Measurements from ENCODE around the gene ARSG. TPM values are rescaled to one million over a fixed set of nuclear protein-coding genes. Genes with fewer than 3 reads are reported as not detected.

ARSG gene
- polyA plus RNA-seq, 2 of the 4 experiments (the other 2 are of a cell fraction), result 0.57 to 1.7 TPM

DNA sequence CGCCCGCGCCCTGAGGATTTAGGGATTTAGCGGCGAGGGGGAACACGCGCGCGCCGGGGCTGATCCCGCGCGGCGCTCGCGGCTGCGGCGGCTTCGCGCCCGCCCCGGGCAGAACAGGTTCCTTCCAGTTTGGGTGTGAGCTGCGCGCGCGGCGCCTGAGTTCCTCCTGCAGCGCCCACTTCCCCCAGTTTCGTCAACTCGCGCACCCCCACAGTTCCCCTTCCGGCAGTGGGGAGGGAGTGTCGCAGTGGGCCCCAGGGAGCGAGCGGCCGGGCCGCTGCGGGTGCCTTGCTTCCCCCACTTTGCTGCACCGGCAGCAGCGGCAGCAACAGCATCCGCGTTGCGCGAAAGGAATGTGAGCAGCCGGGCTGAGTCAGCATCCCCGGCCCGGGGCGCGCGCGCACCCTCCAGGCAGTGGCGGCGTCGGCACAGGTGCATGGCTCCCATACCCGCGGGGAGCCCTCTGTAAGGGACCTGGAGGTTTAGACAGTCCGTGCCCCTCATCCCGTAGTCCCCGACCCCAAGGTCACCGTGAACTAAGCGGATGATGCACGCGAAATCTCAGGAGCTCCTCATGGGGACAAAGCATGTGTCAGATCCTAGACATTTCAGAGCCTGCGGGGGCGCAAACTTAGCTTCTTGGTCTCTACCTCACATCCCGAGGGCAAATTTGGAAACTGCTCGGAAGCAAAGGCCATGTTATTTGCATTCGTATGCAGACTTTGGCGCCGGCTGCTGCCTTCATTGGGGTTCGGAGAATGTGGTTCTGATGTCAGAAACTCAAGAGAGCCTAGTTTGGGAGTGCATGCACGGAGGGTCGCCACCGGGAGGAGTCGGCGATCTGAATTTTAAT, 767 bp downstream of the ARSG start (continued):
- TF ChIP-seq KDM5A (IDR thresholded peaks at IDR 0.05) (no peak), BHLHE40 (IDR thresholded peaks at IDR 0.05; ENCODE audit: low read depth, low read length) (no peak), ZNF302 (CRISPR knock-in tag; IDR thresholded peaks at IDR 0.05) (no peak), CHD2 (IDR thresholded peaks at IDR 0.05; ENCODE audit: low read length, partially characterized antibody) (no peak), MAZ (IDR thresholded peaks at IDR 0.05; ENCODE audit: borderline replicate concordance, low read depth, low read length) (no peak), RNF2 (IDR thresholded peaks at IDR 0.05; ENCODE audit: borderline replicate concordance, low read depth) (peak; percentile 61; the same call in 1 of the 2 replicates), EHMT2 (IDR thresholded peaks at IDR 0.05; ENCODE audit: low read depth) (no peak), FOXS1 (CRISPR knock-in tag; IDR thresholded peaks at IDR 0.05) (no peak), MYC (IDR thresholded peaks at IDR 0.05; ENCODE audit: borderline replicate concordance, low read length) (no peak), POLR2AphosphoS2 (conservative IDR thresholded peaks at IDR 0.05; ENCODE audit: low read length) (no peak), HDAC2 (IDR thresholded peaks at IDR 0.05) (no peak), EP300 (IDR thresholded peaks at IDR 0.05) (no peak), CHD4 (IDR thresholded peaks at IDR 0.05; ENCODE audit: borderline replicate concordance) (no peak), ZFP36 (IDR thresholded peaks at IDR 0.05; ENCODE audit: borderline replicate concordance, partially characterized antibody) (no peak), ZSCAN20 (CRISPR knock-in tag; IDR thresholded peaks at IDR 0.05) (no peak), EHF (CRISPR knock-in tag; IDR thresholded peaks at IDR 0.05) (no peak), JUN (IDR thresholded peaks at IDR 0.05) (no peak; a peak in 1 of 5 replicates), ZC3H11A (IDR thresholded peaks at IDR 0.05) (no peak), KDM1A (IDR thresholded peaks at IDR 0.05; ENCODE audit: low read depth) (peak; percentile 56; the same call in 1 of the 2 replicates), HEYL (CRISPR knock-in tag; IDR thresholded peaks at IDR 0.05) (no peak), NPAS2 (CRISPR knock-in tag; IDR thresholded peaks at IDR 0.05; ENCODE audit: borderline replicate concordance) (no peak), RARB (CRISPR knock-in tag; IDR thresholded peaks at IDR 0.05) (no peak), HOXA7 (CRISPR knock-in tag; IDR thresholded peaks at IDR 0.05) (no peak), MAFK (IDR thresholded peaks at IDR 0.05; ENCODE audit: partially characterized antibody) (peak; percentile 98), FOSB (CRISPR knock-in tag; IDR thresholded peaks at IDR 0.05) (no peak), NR3C1 (IDR thresholded peaks at IDR 0.05) (no peak), CBX8 (IDR thresholded peaks at IDR 0.05) (no peak)
- TF ChIP-seq, protein P1, sequence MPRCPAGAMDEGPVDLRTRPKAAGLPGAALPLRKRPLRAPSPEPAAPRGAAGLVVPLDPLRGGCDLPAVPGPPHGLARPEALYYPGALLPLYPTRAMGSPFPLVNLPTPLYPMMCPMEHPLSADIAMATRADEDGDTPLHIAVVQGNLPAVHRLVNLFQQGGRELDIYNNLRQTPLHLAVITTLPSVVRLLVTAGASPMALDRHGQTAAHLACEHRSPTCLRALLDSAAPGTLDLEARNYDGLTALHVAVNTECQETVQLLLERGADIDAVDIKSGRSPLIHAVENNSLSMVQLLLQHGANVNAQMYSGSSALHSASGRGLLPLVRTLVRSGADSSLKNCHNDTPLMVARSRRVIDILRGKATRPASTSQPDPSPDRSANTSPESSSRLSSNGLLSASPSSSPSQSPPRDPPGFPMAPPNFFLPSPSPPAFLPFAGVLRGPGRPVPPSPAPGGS (IDR thresholded peaks at IDR 0.05), result no peak
- TF ChIP-seq, protein P2, sequence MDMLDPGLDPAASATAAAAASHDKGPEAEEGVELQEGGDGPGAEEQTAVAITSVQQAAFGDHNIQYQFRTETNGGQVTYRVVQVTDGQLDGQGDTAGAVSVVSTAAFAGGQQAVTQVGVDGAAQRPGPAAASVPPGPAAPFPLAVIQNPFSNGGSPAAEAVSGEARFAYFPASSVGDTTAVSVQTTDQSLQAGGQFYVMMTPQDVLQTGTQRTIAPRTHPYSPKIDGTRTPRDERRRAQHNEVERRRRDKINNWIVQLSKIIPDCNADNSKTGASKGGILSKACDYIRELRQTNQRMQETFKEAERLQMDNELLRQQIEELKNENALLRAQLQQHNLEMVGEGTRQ (IDR thresholded peaks at IDR 0.05), result no peak
- TF ChIP-seq, protein P3, sequence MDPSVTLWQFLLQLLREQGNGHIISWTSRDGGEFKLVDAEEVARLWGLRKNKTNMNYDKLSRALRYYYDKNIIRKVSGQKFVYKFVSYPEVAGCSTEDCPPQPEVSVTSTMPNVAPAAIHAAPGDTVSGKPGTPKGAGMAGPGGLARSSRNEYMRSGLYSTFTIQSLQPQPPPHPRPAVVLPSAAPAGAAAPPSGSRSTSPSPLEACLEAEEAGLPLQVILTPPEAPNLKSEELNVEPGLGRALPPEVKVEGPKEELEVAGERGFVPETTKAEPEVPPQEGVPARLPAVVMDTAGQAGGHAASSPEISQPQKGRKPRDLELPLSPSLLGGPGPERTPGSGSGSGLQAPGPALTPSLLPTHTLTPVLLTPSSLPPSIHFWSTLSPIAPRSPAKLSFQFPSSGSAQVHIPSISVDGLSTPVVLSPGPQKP (IDR thresholded peaks at IDR 0.05; ENCODE audit: low read depth, low read length), result no peak
- TF ChIP-seq, protein P4, sequence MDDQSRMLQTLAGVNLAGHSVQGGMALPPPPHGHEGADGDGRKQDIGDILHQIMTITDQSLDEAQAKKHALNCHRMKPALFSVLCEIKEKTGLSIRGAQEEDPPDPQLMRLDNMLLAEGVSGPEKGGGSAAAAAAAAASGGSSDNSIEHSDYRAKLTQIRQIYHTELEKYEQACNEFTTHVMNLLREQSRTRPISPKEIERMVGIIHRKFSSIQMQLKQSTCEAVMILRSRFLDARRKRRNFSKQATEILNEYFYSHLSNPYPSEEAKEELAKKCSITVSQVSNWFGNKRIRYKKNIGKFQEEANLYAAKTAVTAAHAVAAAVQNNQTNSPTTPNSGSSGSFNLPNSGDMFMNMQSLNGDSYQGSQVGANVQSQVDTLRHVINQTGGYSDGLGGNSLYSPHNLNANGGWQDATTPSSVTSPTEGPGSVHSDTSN (IDR thresholded peaks at IDR 0.05), result no peak
- TF ChIP-seq, protein P5, sequence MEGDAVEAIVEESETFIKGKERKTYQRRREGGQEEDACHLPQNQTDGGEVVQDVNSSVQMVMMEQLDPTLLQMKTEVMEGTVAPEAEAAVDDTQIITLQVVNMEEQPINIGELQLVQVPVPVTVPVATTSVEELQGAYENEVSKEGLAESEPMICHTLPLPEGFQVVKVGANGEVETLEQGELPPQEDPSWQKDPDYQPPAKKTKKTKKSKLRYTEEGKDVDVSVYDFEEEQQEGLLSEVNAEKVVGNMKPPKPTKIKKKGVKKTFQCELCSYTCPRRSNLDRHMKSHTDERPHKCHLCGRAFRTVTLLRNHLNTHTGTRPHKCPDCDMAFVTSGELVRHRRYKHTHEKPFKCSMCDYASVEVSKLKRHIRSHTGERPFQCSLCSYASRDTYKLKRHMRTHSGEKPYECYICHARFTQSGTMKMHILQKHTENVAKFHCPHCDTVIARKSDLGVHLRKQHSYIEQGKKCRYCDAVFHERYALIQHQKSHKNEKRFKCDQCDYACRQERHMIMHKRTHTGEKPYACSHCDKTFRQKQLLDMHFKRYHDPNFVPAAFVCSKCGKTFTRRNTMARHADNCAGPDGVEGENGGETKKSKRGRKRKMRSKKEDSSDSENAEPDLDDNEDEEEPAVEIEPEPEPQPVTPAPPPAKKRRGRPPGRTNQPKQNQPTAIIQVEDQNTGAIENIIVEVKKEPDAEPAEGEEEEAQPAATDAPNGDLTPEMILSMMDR (IDR thresholded peaks at IDR 0.05), result peak; percentile 10; the same call in 2 of the 3 replicates
- TF ChIP-seq, protein P6, sequence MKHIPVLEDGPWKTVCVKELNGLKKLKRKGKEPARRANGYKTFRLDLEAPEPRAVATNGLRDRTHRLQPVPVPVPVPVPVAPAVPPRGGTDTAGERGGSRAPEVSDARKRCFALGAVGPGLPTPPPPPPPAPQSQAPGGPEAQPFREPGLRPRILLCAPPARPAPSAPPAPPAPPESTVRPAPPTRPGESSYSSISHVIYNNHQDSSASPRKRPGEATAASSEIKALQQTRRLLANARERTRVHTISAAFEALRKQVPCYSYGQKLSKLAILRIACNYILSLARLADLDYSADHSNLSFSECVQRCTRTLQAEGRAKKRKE (CRISPR knock-in tag; IDR thresholded peaks at IDR 0.05; ENCODE audit: low read depth), result no peak
- TF ChIP-seq, protein P7, sequence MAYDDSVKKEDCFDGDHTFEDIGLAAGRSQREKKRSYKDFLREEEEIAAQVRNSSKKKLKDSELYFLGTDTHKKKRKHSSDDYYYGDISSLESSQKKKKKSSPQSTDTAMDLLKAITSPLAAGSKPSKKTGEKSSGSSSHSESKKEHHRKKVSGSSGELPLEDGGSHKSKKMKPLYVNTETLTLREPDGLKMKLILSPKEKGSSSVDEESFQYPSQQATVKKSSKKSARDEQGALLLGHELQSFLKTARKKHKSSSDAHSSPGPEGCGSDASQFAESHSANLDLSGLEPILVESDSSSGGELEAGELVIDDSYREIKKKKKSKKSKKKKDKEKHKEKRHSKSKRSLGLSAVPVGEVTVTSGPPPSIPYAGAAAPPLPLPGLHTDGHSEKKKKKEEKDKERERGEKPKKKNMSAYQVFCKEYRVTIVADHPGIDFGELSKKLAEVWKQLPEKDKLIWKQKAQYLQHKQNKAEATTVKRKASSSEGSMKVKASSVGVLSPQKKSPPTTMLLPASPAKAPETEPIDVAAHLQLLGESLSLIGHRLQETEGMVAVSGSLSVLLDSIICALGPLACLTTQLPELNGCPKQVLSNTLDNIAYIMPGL (CRISPR knock-in tag; IDR thresholded peaks at IDR 0.05; ENCODE audit: borderline replicate concordance), result no peak
